GM18951 (cell line): ENCODE data around the gene NAV2.

Experiments
- POLR2A ChIP-seq: IDR thresholded peaks from 4 replicates; pipeline ENCODE4 v1.6.1; 2011; ENCODE audit warnings: mild to moderate bottlenecking; ENCODE audit not compliant: insufficient read length, insufficient read depth; ENCODE audit errors: extremely low read depth
- in situ Hi-C: fragments of 300-500 bp; cut with MboI; formaldehyde crosslinking; loops from one replicate; pipeline ENCODE4 v1.12.0; 2022; ENCODE audit warnings: low sequenced_read_pairs, mixed read lengths, inconsistent platforms; ENCODE audit not compliant: unreplicated experiment

The NAV2 gene

GRCh38 chr11:19951558-19952115, 239.0 kb downstream of the NAV2 start:
- in situ Hi-C loops: loop anchor here (25.0 kb wide), 1 partner anchor 161 kb away; no protein-coding TSS in a partner anchor

DNA sequence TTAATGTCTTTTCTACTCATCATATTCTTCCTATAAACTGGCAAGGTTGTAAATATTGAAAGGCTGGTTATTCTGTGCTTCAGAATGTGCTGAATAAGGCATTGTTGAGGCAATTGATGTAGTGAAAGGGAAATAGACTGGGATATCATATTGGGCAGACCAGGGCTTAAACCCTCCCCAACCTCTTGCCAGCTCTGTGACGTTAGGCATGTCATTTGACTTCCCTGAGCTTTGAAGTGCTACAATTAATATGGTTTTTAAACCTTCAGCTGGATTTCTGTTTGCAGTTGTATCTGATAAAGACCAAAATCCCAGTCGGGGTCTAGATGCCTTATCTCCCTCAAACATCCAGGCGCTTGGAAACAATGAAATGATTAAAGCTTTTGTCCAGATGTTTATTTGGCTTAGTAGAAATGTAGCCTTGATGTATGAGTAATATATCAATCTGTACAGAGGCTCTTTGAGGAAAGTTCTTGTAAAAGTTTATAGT, 239.5 kb downstream of the NAV2 start:
- in situ Hi-C loops: loop anchor here (25.0 kb wide), 1 partner anchor 160 kb away; no protein-coding TSS in a partner anchor

More at GRCh38 chr11:19951558-19952115, 239.0 kb downstream of the NAV2 start:
- no peak for TF ChIP-seq POLR2A

DNA sequence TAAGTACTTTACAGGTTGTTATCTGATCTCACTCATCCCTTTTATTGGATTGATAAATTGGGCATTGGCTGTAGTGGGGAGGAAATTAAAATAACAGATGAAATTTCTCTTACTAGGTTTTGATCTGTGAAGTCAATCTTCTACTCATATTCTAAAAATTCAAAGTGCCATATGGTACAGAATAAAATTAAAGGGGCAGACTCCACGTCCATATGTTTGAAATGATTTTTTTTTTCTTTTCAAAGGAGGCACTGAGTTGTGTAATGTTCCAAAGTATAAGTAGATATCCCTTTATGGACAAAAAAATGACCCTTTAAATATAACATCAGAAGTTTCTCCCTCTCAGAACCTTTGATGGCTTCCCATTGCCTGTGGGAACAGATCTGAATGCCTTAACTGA, 240.3 kb downstream of the NAV2 start:
- TF ChIP-seq POLR2A: no peak
- in situ Hi-C loops: loop anchor here (25.0 kb wide), 1 partner anchor 159 kb away; no protein-coding TSS in a partner anchor

More for the DNA sequence above, 239.5 kb downstream of the NAV2 start:
- no peak for TF ChIP-seq POLR2A

GRCh38 chr11:19953336-19953735, 240.7 kb downstream of the NAV2 start:
- in situ Hi-C loops: loop anchor here (25.0 kb wide), 1 partner anchor 159 kb away; no protein-coding TSS in a partner anchor
- no peak for TF ChIP-seq POLR2A

DNA sequence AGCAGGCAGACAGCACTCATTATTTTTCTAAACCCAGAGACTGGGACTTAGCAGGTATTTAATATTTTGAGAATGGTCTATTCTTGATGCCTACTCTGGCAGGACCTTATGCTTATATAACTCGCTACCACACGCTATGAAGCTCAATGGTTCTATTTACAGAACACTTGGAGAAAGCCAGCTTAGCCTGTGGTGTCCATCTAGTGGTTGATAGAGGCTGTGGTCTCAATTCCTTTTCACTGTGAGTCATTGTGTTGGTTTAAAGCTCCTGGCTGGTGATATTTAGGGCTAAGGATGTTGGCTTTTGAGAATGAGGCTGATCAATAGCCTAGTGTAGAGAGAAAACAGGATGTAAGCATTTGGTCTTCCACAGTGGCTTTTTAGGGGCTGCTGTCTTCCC, 241.3 kb downstream of the NAV2 start:
- in situ Hi-C loops: loop anchor here (25.0 kb wide), 1 partner anchor 158 kb away; no protein-coding TSS in a partner anchor
- no peak for TF ChIP-seq POLR2A

DNA sequence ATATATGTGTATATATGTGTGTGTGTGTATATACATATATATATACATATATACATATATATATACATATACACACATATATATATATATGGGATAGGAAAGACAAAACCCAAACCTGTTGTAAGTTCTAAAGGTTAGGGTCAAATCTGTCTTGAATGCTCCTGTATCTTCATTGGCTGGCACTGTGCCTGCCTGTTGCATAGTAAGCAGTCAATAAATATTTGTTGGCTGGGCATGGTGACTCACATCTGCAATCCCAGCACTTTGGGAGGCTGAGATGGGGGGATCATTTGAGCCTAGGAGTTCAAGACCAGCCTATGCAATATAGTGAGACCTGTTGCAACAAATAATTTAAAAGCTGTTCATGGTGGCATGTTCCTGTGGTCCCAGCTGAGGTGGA, 242.3 kb downstream of the NAV2 start:
- in situ Hi-C loops: loop anchor here (25.0 kb wide), 1 partner anchor 157 kb away; no protein-coding TSS in a partner anchor
- no peak for TF ChIP-seq POLR2A

DNA sequence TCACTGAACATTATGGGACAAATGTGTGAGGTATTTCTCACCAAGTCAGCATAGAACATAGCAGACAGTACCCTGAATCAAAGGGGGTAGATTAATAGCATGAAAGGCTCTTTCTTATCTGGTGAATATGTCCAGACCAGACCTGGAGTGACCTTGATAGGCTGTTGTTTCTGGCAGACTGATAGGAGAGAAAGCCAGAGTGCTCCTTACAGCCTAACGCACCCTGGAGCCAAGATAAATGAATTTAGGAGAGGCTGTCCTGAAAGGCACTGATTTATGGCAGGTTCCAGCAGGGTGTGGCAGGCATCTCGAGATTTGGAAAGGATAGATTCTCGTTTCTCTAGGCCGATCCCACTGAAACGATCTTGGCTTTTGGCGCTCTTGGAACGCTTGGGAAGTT, 243.0 kb downstream of the NAV2 start:
- in situ Hi-C loops: loop anchor here (25.0 kb wide), 1 partner anchor 157 kb away; no protein-coding TSS in a partner anchor
- TF ChIP-seq POLR2A: no peak

DNA sequence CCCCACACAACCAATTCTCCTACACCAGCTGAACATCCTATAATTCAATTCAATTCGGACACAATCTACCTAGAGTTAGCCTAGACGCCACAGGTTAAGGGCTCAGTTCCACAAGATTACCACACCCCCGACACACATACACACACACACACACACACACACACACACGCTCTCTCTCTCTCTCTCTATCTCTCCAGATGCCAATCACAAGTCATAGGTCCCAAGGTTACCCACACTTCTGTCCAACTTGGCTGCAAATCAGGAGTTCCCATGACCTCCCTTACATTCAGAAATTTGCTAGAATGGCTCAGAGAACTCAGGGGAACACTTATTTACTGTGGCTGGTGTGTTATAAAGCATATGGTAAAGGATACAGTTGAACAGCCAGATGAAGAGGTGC, 243.6 kb downstream of the NAV2 start:
- TF ChIP-seq POLR2A: no peak
- in situ Hi-C loops: loop anchor here (25.0 kb wide), 1 partner anchor 156 kb away; no protein-coding TSS in a partner anchor

DNA sequence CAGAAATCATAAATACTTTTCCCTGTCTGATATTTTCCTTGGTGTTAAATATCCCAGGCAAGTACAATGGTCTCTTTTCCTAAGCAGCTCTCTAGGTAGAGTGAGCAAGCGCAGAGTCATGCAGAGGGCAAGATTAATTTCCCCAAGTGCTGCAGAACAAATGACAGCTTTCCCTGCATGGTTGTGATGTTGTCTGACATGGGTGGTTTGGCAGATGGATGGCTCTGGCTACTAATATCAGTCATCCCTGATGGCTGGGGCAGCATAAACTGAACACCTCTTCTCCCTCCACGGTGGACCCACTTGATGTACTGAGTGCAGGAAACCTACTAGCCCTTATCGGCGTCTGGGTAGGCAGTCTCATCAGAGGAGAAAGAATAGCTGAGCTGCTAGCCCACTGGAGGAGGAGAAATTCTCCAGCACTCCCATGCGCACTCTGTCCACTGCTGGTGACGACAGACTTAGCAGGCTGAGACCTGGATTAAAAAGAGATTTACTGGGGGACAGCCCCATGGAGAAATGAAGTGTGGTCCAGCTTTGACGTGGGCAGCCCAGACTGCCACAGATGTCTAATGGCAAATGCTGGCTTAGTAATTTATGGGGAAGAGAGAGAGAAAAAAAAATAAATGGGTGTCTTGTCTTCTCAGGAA, 244.8 kb downstream of the NAV2 start:
- in situ Hi-C loops: loop anchor here (25.0 kb wide), 1 partner anchor 155 kb away; no protein-coding TSS in a partner anchor

DNA sequence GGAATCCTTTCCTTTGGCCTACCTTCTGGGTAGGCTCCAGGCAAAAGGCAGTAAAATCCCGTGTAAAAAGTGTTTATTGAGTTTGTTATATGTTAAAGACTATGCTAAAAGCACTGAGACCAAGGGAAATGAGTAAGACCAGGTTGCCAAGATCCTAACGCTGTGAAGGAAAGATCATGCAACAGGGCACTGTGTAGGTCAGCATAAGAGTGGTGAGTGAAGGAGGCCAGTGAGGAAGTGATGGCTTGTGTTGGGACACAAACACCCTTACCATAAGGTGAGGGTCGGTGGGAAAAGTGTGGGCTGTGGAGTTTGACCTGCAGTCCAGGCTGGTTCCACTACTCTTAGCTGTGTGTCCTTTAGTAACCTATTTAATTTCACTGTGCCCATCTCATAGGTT, 245.6 kb downstream of the NAV2 start:
- no peak for TF ChIP-seq POLR2A
- in situ Hi-C loops: loop anchor here (25.0 kb wide), 1 partner anchor 154 kb away; no protein-coding TSS in a partner anchor

More for the DNA sequence above, 244.8 kb downstream of the NAV2 start:
- TF ChIP-seq POLR2A: no peak

DNA sequence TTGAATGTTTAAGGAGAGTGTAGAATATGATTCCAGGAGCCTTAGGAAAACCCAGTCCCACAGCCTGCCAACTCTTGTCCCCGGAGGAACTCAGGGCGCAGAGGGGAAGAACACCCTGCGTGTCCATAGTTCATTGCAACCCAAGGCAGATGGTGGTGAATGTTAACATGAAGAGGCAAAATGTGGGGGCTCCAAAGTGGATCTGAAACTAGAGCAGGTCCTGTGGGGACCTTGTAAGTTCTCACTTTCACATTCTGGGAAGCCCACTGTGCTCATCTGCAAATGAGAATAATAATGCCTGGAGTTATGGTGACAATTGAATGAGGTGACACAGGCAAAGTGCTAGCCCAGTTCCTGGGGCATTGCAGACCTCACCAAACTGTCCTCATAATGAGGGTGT, 246.6 kb downstream of the NAV2 start:
- TF ChIP-seq POLR2A: no peak
- in situ Hi-C loops: loop anchor here (25.0 kb wide), 1 partner anchor 153 kb away; no protein-coding TSS in a partner anchor

GRCh38 chr11:19959648-19960059, 247.0 kb downstream of the NAV2 start:
- TF ChIP-seq POLR2A: no peak
- in situ Hi-C loops: loop anchor here (25.0 kb wide), 1 partner anchor 153 kb away; no protein-coding TSS in a partner anchor

DNA sequence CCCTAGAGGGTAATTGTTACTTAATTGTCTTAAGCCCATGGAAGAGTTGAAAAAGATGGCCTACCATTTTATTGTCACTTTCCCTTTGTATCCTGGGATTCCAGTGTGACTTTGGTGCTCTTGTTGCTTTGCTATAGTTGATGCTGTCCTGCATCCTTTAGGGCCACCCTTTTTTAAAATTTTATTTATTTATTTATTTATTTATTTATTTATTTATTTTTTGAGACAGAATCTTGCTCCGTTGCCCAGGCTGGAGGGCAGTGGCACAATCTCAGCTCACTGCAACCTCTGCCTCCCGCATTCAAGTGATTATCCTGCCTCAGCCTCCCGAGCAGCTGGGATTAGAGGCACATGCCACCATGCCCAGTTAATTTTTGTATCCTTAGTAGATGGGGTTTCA, 247.8 kb downstream of the NAV2 start:
- in situ Hi-C loops: loop anchor here (25.0 kb wide), 1 partner anchor 152 kb away; no protein-coding TSS in a partner anchor
